ENCODE data around the gene PCDH12.
A peak's percentile ranks its signal among the peaks of the same experiment; 100 is the strongest.

Gene PCDH12

DNA sequence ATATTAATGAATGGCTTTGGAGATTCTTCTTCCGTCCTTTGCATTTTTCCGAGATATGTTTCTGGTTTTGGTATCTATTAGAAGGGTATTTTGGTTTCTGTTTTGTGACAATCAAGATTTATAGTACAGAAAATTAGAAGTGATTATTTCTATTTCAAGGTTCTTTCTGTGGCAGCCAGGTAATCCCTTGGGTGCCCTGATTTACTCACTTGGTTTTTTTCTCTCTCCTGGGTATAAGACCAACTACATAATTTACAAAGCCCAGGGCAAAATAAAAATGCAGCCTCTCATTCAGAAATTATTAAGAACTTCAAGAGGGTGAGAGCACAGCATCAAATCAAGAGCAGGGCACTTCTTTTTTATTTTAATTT lies 8.9 kb upstream of the PCDH12 start:
- no peak for DNase-seq

DNA sequence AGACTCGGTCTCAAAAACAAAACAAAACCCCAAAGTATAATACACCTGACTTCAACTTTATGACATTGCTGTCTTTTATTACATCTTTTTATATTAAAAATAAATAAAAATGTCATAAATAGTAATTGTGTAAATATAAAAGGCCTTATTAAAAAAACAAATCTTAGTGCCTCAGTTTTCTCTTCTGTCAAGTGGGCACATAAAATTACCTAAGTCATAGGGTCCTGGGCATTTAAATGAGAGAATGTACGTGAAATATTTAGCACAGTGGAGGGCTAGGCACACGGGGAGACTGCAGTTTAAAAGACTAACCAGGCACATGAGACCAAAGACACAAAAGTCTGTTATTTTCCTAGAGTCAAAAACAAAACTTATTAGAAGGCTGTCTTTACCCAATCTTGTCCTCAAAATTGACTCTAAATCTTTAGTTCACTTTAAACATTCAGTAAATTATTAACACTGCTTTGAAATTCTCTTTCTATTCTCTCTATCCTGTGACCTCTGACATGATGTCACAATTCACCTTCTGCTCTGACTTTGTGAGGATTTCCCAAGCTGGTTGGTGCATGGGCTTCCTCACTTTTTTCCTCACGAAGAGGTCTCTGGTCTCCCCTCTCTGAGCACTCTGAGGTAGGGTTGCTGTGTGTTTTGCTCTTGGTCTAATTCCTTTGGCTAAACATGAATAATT lies 8.4 kb upstream of the PCDH12 start:
- DNase-seq, result no peak

DNA sequence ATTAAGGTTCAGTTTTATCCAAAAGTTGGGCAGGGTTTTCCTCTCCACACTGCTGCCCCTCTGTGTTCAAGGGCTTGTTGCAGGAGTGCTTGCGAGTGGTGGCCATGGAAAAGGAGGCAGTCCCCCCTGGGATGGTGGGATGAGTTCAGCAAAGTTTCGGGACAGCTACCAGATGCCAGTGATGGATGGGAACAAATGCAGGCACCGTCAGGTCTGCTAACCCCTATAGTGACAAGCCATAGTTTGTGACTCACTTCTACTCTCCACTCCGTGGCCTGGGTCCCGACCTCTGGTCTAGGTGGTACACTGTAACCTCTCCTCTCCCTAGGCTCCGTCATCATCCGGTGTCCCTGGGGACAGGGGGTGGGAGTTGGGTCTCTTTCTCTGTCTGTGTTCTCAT lies 7.1 kb upstream of the PCDH12 start:
- DNase-seq, result no peak

DNA sequence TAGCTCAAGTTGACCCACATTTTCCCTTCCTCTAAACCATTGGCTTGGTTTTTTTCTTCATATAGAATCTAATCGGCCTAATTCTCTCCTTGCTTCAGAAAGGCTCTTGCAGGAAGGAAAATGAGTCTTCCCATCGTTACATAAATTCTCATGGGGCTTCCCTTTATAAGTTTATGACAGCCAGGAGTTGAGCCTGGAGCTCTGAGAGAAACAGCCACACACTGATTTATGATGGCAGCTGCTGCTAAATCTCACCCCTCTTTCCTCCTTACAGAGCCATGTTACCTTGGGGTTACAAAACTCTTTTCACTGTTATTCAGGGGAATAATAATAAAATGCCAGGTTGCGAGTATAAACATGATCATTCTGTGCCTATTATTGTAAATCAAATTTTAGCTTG lies 5.7 kb upstream of the PCDH12 start:
- no peak for DNase-seq

DNA sequence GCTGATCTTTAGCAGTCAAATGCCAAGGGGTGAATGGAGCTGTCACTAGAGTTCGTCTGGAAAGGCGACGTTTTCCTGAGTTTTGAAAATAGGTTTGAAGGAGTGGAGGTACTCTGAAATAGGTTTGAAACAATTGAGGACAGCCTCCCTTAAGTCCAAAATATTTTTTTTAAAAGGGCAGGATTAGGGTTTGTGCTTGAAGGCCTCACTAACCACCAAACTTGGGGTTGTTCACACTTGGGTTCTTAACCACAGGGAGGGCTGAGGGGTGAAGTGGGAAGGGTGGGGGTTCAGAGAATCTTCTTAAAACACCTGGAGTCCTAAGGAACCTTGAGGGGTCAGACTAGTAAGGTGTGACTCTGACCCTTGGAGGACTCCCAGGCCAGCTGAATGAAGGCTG lies 3.5 kb upstream of the PCDH12 start:
- DNase-seq, result no peak

DNA sequence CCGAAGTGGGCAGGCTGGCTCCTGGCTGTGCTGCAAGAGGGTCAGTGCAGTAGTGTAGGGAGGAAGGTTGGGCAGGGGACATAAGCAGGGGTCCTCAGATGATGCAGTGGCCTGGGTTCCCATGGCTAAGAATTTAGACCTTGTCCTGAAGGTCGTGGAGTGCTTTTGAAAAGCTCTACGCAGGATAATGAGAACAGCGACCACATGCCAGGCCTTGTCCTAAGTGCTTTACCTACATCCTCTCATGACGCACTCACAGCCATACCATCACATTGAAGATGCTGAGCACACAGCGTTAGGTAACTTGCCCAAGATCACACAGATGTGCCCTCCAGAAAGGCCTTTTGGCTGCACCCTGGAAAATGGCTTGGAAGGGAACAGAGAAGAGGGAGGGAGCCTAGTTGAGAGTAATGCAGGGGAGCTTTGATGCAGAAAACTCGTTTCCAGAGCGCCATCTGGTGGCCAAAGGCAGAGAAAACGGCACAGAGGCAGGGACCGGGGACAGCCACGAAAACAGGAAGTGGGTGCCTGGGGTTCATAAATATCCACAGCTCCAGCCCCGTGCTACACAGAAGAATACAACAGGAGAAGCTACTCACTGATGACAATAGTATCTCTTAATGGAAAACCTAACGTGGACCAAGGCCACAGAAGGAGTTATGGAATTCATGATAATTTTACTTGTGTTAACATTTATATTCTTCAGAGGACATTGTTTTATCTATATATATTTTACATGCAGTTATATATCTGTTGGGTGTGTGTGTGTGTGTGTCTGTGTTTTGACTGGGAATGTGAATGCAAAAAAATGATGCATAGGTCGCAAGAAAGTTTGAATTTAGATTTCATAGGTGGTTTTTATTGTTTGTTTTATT lies 2.7 kb upstream of the PCDH12 start:
- DNase-seq, result peak in 55 of 56 donors; percentile 40 to 96 (median 78)

DNA sequence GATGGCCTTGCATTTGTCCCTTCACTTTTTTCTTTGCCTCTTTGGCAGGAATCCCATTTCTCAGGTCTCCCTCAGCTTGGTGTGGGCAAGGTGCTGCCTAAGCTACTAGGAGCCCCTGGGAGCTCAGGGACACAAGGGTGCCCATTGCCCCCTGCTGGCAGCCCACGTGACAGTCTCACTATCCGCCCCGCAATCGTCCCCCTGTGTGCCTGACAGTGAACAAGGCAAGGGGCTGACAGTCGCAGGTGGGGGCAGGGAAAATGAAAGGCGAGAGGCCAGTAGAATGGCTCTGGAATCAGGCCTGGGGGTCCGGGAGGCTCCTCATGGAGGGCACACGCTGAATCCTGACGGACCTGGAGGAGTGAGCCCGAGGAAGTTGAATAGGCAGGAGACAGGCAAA lies 2.0 kb upstream of the PCDH12 start:
- no peak for DNase-seq

DNA sequence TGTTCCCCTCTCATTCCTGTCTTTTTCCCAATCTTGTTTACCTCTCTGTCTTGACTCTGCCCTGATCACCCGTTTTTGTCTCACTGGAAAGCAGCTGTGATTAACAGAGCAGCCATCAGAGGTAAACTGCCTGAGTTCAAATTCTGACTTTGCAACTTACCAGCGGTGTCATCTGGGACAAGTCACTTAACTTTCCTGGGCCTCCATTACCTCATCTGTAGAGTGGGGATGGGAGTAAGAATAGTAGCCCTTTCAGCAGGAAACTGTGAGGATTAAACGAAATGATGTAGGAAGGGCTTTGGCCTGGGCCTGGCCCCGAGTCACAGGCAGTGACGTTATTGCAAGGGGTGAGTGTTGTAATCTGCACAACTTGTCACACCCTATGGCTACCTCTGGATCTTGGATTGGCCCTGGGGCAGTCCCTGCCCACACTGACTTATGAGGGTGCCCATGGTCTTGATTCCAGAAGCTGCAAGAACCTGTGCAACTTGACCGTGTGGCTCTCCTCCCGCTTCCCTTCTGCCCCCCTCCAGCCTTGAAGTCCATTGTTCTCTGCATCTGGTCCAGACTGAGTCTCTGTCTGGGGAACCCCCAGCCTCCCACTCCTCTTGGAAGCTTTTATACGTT lies 657 bp upstream of the PCDH12 start:
- no peak for DNase-seq

DNA sequence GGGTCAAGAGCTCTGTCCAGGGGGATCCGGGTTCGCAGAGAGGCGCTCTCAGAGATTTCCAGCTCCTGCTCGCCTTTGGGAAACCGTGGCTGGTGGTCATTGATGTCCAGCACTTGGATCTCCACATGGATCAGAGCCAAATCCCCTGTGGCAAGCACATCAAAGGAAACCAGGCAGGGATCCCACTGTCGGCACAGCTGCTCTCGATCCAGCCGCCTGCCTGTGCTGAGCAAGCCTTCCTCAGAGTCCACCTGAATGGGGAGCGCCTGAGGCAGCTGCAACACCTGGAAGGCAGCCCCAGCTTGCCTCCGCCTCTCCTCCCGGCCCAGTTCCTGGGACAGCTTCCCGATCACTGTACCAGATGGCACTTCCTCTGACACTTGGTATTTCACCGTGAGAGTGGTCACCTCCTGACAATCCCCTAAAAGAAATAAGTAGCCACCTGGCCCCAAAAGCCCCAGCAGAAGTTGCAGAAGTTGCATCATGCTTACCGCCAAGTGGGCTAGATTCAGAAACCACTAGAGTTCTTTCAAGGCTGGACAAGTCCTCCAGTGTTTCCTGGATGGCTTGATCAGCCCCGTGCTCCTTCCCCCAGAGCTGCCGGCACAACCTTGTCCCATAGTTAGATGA lies 520 bp downstream of the PCDH12 start:
- no peak for DNase-seq

DNA sequence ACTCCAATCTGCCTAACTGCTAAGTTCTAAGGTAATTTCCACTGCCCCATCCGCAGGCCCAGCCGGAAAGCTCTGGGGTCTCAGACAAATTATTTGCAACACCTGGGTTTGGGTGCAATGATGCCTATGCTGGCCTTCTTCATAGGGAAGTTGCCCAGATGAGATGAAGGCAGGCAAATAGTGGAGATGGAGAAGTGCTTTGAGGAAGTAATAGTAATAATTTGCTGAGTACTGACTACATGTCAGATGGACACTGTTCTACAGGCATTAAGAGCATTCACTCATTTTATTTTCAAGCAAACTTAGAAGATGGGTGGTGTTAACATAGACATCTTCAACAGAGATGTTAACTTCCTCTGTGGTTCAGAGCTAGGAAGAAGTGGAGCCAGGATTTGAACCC lies 3.8 kb downstream of the PCDH12 start:
- no peak for DNase-seq

DNA sequence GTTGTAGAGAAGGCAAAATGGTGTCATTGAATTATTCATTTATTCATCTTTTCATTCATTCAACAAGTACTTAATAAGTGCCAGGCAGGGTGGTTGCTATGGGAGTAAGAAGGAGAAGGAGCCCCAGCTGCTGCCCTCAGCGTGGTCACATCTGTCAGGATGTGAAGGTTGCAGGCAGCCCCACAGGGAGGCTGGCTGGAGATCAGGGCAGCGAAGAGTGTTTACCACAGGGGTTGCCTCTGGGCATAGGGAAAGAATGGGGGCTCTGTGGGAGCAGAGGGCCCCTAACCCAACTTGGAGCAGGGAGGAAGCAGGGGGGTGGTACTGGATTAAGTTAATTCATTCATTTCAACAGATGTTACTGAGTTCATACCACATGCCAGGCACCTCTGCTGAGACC lies 6.0 kb downstream of the PCDH12 start:
- DNase-seq, result no peak

DNA sequence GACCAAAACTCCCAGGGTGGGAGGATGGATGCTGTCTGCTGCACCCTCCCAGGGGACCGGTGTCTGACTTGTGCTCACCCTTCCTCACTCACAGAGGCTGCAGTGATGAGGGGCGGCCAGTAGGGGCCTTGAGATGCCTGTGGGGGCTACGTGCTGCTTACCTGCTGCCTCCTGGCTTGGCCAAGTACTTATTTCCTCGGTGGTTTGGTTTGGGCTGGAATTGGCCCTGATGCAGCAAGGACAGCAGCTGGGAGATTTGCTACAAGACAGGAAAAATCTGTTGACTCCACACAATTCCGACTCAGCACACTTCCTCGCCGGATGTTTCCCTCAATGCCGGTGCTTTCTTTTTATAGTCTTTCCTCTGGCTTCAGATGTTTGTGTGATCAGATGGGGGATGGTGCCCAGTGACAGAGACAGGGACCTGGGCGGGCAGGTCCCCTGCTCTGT lies 6.6 kb downstream of the PCDH12 start:
- DNase-seq, result peak in 1 of 56 donors; percentile 19

DNA sequence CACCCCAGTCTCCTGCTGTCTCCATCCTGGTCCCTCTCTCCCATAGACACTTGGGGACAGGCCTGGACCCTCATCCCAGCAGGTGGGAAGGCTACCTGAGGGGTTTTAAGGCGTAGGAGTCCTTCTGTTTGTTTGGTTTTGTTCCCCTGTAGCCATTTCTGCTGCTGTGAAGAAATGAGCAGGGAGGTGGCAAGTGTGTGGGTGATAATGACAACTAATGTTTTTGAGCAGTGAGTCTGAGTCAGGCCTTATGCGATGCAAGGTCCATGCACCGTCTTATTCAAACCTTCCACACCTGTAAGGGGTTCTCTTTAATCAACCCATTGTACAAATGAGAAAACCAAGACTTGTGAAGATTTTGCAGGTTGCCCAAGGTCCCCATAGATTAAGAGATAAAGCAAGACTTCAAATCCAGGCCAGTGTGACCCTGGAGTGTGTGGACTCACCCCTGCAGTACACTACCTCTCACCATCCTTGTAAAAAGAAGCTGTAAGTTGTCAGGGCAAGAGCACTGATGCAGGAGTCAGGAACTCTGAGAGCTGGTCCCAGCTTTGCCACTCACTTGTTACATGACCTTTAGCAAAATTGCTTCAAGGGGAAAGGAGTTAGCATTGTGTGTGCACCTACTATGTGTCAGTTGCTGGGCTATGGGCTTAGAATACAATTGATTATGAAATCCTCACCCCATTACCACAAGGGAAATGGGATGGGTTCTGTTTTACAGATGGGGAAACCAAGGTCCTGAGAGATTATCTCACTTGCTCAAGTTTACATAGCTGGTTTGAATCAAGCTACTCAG lies 7.6 kb downstream of the PCDH12 start:
- DNase-seq, result no peak

DNA sequence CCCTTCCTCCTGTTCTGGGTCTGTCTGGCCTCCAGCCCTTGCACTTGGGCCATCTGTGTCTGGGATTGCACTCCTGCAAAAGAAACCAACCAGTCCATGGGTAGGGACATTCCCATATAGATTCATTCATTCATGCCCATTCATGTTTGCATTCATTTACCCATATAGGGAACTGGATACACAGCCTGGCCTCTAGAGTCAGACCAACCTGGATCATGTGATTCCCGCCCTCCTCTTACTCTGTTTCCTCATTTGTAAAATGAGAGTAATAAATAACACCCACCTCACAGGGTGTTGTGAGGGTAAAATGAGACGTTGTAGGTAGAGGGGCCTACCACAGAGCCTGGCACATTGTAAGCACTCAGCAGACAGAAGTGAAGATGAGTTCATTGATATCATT lies 8.5 kb downstream of the PCDH12 start:
- DNase-seq, result no peak

DNA sequence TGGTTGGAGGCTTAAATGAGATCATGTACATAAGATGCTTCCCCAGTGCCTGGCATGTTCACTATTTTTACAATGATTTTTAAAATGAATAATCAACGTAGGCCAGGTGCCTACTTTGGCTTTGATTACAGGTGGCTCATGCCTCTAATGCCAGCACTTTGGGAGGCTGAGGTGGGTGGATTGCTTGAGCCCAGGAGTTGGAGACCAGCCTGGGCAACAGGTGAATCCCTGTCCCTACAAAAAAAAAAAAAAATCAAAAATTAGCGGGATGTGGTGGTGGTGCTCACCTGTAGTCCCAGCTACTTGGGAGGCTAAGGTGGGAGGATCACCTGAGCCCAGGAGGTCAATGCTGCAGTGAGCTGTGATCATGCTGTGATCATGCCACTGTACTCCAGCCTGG lies 9.2 kb downstream of the PCDH12 start:
- no peak for DNase-seq

DNA sequence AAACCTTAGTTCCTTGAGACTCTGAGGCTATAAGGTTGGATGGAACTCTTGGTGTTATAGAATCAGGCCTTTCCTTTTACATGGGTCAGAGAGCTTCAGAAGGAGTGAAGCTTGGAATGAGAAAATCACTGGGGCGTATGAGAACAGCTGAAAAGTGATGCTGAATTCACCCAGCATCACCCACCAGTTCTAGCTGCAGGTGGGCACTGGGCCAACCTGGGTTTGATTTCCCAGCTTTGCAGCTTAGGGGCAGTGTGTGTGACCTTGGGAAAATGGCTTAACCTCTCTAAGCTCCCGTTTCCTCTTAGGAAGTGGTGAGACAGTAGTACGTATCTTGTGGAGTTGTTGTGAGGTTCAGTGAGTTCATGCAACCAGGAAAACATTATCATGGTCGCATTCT lies 10.7 kb downstream of the PCDH12 start:
- no peak for DNase-seq

DNA sequence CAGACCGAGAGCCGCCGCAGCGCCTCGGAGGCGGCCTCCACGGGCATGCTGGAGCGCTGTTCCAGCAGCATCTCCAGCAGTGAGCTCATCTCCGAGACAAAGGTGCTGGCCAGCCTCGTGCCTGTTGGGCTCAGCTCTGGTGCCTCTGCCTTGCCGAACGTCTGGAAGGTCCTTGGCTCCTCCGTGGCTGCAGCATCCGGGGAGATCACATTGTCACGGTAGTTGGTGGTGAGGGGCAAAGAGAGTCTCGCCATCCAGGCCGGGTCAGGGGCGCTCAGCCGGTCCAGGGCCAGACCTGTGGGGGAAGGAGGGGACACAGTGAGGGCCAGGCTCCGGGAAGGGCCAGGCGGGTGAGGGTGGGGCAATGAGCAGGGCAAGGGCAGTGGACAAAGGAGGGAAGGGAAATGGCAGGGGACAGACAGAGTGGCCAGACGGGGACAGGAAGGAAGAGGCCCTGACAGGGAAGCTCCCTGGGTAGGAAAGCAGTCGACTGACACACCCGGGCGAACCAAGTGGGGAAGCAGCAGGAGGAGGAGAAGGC lies 12.4 kb downstream of the PCDH12 start:
- peak in 5 of 56 donors; percentile 13 to 43 (median 25) for DNase-seq

DNA sequence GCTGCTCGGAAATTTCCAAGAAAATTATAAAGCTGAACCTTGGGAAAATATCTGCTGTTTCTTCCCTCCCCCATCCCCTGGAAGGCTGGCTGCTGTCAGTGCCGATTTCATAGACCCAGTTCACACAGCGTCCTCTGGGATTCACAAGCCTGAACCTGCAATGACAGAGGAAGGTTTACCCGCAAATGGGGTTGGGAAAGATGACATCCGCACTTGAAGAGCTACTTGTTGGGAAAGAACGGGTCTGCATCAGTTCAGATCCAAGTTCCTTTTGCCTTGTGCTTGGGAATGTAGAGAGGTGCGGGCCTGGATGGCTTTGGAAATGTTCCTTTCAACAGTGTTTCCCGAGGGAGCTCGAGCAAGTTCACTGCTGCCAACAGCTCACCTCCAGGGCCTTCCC lies 13.9 kb downstream of the PCDH12 start:
- DNase-seq, result no peak

DNA sequence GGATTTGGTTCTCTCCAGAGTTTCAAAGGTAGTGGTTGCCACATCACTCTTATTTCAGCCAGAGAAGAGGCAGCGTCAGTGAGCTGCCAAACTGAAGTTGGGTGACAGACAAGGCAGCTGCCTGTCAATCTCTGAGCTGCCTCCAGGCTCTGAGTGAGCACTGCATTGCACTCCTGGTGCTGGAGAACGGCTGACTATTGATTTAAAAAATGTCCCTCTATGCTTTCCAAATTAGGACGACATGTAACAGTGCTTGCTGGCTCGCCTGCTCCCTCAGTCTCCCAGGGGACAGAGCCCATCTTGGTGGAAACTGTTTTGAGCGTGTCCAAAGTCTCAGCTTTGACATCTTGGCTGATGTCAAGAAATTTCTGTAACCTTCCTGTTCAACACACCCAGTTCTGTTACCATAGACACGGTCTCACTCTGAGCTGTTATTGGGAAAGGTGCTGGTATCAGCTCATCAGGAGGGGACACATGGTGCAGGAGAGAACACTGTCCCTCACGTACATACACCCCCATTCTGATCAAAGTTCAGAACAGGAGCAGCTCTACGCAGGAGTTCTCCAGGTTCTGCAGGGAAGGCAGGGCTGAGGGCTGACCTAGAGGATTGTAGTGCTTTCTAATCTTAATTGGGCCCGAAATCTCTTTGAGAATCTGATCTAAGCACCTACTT lies 15.7 kb downstream of the PCDH12 start:
- no peak for DNase-seq

DNA sequence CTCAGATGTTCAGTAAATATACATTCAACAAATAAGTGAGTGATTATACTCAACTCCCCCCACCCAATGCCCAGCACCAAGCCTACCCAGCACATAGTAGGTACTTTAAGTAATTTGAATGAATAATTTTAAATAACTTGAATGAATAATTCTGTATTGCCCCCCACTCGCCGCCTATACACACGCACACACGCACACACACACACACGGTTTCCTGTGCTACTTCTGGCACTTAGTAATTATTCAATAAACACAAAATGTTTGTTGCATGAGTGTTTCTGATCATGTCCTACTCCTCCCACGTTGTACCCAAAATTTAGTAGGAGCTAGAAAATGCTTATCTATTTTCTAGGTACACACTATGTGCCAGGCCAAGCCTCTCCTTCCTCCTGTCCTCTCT lies 16.2 kb downstream of the PCDH12 start:
- no peak for DNase-seq

Data from amygdala (tissue), 56 donors.